Activated CD8-positive, alpha-beta memory T cell treated with anti-CD3 and anti-CD28 coated beads for 24 hours (primary cell): ENCODE results near the gene TMPRSS6.
A peak's percentile ranks its signal among the peaks of the same experiment; 100 is the strongest.

Source experiments
- DNase-seq: peaks from one replicate; pipeline ENCODE4 v3.0.0-alpha.2; 2020

TMPRSS6 gene

DNA sequence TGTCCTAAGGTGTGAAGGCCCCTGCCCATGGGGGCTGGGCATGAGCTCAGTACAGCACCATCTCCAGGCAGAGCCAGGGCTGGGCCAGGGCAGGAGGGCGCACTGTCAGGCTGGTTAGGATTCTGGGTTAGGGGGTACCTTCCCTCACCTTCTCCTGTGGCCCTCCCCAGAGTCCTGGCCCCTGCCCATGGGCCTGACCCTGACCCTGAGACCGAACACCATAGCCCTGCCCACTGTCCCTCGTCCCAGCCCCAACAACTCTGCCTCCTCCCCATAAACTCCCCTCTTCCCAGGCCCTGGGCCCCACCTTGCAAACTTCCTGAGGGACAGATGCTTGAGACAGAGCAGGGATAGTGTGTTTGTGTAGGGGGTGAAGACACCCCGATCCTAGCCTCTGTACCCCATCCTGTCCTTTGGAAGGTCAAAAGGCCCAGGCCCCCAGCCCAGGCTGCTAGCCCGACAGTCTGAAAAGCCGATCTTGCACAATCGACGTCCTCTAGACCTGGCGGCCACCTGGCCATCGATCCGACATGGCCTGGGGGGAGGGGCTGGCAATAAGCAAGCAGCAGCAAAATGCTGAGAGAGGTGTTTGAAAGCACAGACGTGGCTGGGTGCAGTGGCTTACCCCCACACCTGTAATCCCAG lies 2.7 kb upstream of the TMPRSS6 start:
- DNase-seq: no peak

- DNase-seq: no peak
These were observed 1.7 kb upstream of the TMPRSS6 start for GRCh38 chr22:37111156-37111717.

DNA sequence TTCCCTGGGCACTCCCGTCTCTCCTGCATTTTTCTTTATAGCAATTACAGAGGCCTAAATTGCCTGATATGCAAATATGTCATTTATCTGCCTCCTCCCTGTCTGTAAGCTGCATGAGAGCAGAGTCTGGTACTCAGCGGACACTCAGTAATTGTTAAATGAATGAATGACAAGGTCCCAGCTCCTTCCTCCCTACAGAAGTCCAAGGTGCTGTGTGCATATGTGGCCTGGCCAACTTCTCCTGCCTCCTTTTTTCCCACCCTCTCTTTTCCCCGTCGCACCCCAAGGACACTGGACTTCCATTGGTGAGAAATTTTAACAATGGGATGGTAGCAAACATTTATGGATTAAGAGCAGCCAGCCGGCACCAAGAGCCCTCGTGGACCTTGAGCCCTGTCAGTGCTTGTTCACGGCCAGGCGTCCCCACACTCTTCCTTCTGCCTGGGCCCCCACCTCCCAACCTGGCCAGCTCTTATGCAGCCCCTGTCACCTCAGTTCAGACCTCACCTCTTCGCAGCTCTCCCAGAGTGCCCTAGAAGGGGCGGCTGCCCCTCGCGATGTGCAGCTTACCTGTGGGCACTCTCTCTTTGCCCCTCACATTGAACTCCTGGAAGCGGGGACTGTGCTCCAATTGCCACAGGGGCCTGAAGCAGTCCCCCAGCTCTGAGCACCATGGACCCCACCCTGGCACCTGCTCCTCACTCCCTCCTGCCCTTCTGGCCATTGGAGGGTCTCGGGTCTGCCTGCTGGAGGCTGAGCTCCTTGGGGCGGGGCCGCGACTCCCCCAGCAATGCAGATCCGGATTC lies 1.5 kb downstream of the TMPRSS6 start:
- no peak for DNase-seq

DNA sequence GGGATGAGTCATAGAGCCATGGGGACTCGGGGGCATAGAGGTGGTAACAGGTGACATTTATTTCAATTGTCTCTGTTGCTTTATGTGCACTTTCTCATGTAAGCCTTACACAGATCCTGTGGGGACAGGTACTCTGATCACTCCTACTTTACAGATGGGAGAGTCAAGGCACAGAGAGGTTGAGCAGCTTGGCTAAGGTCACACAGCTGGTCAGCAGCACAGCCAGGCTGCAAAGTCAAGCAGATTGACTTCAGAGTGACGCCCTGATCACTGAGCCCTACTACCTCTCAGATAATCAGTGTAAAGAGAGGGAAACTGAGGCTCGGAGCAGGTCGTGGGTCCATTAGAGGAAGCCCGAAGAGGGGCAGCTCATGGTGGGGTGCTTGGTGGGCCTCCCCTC lies 3.5 kb downstream of the TMPRSS6 start:
- no peak for DNase-seq

- DNase-seq: no peak
These were observed 4.4 kb downstream of the TMPRSS6 start for GRCh38 chr22:37105154-37105553.

DNA sequence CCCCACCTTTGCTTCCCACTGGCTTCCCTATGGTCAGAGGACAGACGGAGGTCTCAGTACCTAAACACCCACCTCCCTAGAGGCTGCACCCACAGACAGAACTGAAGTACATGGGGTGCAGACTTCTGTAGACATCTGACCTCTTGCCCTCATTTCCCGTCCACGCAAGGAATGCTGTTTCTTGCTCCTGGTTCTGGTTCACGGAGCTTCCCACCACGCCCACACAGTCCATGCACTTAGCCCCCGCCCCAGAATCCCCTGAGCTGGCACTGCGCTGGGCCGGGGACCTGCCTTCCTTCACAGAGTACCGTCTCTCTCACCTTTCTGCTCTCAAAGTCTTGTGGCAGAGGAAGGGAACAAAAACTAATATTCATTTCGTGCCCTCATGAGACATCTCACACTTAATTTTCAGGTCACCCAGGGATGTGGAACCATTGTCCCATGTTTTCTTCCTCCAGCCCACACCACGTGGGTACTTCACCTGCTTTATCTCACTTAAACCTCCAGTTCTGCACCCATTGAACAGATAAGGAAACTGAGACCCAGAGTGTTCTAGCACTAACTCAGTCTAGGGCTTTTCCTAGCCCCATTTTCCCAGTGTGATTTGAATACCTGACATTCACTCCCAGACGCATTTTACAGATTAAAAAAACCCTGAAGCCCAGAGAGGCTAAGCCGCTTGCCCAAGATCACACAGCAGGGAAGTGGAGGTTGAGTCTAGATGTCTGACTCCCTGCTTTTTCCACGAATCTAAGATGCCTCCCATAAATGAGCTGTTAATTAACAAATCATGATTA lies 5.7 kb downstream of the TMPRSS6 start:
- no peak for DNase-seq

GRCh38 chr22:37103151-37103550 lies 6.4 kb downstream of the TMPRSS6 start:
- no peak for DNase-seq

GRCh38 chr22:37101311-37102066 lies 8.0 kb downstream of the TMPRSS6 start:
- no peak for DNase-seq

DNA sequence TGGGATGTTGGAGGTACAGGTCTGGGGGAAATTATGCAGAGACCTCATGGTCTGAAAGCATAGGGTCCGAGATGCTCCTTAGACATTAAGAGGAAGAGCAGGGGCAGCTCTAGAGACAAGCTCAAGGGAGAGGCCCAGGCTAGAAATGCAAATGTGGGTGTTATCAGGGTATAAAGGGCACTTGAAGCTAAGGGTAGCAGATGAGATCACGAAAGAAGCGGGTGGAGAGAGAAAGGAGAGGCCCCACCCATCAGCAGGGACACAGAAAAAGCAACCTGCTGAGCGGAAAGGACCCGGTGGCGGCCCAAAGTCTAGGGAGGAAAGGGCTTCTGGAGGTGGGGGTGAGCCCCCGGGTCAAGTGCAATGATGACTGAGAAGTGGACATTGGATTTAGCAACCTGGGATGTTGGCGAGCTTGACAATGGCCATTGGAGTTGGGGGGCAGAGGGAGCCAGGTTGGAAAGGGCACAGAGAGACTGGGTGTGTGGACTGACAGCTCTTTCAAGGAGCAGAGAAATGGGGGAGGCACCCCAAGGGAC lies 8.9 kb downstream of the TMPRSS6 start:
- DNase-seq: no peak

GRCh38 chr22:37098976-37099591 lies 10.4 kb downstream of the TMPRSS6 start:
- DNase-seq: no peak

DNA sequence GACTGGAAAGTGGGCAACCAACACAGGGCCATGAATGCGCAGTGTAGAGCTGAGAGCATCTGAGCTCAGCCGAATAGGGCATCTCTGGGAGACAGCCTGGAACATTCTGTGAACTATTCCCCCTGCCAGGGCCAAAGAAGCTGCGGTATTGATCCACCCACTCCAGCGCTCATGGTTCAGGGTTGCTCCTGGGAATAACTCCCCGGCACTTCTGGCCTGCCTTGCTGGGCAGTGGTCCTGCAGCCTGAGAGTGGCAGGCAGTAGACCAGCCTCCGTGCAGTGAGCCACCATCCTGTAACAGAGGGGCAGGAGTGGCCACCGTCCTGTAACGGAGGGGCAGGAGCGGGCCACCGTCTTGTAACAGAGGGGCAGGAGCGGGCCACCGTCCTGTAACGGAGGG lies 12.2 kb downstream of the TMPRSS6 start:
- DNase-seq: no peak

DNA sequence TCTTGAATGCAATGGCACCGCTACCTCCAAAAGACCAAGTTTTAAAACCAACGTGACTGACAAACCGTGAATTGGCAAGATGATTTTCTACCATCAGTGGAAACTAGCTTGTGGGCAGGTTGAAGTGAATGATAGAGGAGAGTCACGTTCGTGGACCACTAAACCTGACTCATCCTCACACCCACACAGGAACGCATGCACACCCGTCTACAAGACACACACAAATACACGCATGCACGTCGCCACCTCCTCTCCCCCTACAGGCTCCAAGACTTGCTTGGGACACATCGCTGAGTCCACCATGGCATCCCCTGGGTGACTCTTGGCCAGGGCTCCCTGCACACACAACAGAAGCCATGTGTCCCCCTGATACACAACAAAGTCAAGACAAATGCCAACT lies 14.4 kb downstream of the TMPRSS6 start:
- peak; percentile 82 for DNase-seq

- no peak for DNase-seq
These were observed 15.3 kb downstream of the TMPRSS6 start for GRCh38 chr22:37094239-37094638.

DNA sequence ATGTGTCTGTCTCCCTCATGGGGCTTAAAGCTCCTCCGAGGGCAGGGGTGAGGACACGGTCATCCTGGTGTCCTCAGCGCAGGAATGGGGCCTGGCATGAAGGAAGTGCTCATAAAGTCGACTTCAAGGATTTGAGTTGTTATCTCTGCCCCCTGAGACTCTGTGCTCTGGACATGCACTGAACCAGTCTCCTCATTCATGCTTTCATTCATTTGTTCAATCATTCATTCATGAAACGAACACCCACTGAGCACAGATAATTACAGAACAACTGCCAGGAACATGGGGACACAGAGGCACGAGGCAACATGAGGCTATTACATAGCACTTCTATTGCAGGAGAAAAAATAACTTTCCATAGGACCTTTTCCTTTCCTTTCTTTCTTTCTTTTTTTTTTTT lies 16.5 kb downstream of the TMPRSS6 start:
- DNase-seq: no peak

- no peak for DNase-seq
These were observed 17.5 kb downstream of the TMPRSS6 start for GRCh38 chr22:37091994-37092393.

- DNase-seq: no peak
These were observed 18.4 kb downstream of the TMPRSS6 start for GRCh38 chr22:37090920-37091695.

GRCh38 chr22:37089434-37089833 lies 20.1 kb downstream of the TMPRSS6 start:
- no peak for DNase-seq

- DNase-seq: no peak
These were observed 20.6 kb downstream of the TMPRSS6 start for GRCh38 chr22:37088750-37089408.

GRCh38 chr22:37088108-37088605 lies 21.4 kb downstream of the TMPRSS6 start:
- DNase-seq: no peak

GRCh38 chr22:37086184-37086583 lies 23.3 kb downstream of the TMPRSS6 start:
- no peak for DNase-seq
